PFSK-1 (cell line): ENCODE measurements around the gene TGIF2.

Source experiments
- FOXP2 ChIP-seq: optimal IDR thresholded peaks from 2 replicates; pipeline ENCODE3; 2011; ENCODE audit warnings: borderline replicate concordance, control low read depth, inconsistent platforms; ENCODE audit not compliant: insufficient read depth; ENCODE audit errors: extremely low read length, extremely low read depth
- POLR2AphosphoS5 ChIP-seq: IDR thresholded peaks from 2 replicates; pipeline ENCODE4 v1.6.1; 2012; ENCODE audit warnings: low read depth, mild to moderate bottlenecking, control low read depth, low read length, moderate library complexity
- REST ChIP-seq, 2 experiments: IDR thresholded peaks; 2 replicates each; pipeline versions ENCODE4 v1.6.1 to v1.8.0; 2011 to 2012; ENCODE audit warnings: low read depth in 2 of 2, low read length in 2 of 2, control low read depth in 1 of 2, inconsistent platforms in 1 of 2, mild to moderate bottlenecking in 1 of 2, moderate library complexity in 1 of 2; ENCODE audit not compliant: insufficient read depth in 1 of 2
- SIN3A ChIP-seq: IDR thresholded peaks from 2 replicates; pipeline ENCODE4 v1.6.1; 2012; ENCODE audit warnings: mild to moderate bottlenecking, low read length, moderate library complexity, borderline replicate concordance; ENCODE audit not compliant: insufficient read depth
- TAF1 ChIP-seq: IDR thresholded peaks from 2 replicates; pipeline ENCODE4 v1.6.1; 2012; ENCODE audit warnings: low read length, control low read depth, borderline replicate concordance; ENCODE audit not compliant: insufficient read depth

The TGIF2 gene

GRCh38 chr20:36528875-36529417, 44.5 kb upstream of the TGIF2 start:
- TF ChIP-seq FOXP2: no peak
- no peak for TF ChIP-seq POLR2AphosphoS5
- no peak for TF ChIP-seq TAF1
- TF ChIP-seq SIN3A: no peak
- TF ChIP-seq REST (IDR thresholded peaks at IDR 0.05; ENCODE audit: insufficient read depth in 1 of 2, low read depth in 2 of 2, low read length in 2 of 2): no peak

GRCh38 chr20:36532388-36532787, 41.0 kb upstream of the TGIF2 start:
- no peak for TF ChIP-seq SIN3A
- no peak for TF ChIP-seq TAF1
- TF ChIP-seq POLR2AphosphoS5: no peak
- no peak for TF ChIP-seq REST (IDR thresholded peaks at IDR 0.05; ENCODE audit: insufficient read depth in 1 of 2, low read depth in 2 of 2, low read length in 2 of 2)
- TF ChIP-seq FOXP2: no peak

GRCh38 chr20:36532822-36533221, 40.6 kb upstream of the TGIF2 start:
- TF ChIP-seq SIN3A (no peak), TAF1 (no peak), FOXP2 (no peak), REST (IDR thresholded peaks at IDR 0.05; ENCODE audit: insufficient read depth in 1 of 2, low read depth in 2 of 2, low read length in 2 of 2) (no peak), POLR2AphosphoS5 (no peak)

GRCh38 chr20:36538026-36538722, 35.2 kb upstream of the TGIF2 start:
- TF ChIP-seq REST (IDR thresholded peaks at IDR 0.05; ENCODE audit: insufficient read depth in 1 of 2, low read depth in 2 of 2, low read length in 2 of 2): no peak

GRCh38 chr20:36540551-36541211, 32.7 kb upstream of the TGIF2 start:
- TF ChIP-seq TAF1 (no peak), POLR2AphosphoS5 (no peak)
